Measurements from ENCODE around the gene ITGA8.

GRCh38 chr10:15605740-15606369, 113.9 kb downstream of the ITGA8 start:
- TF ChIP-seq POLR2A (IDR thresholded peaks at IDR 0.05) (no peak), CTCF (IDR thresholded peaks at IDR 0.05) (no peak)
